ENCODE data around the gene TTN.

TTN gene

GRCh38 chr2:178498137-178498536, 309.1 kb downstream of the TTN start:
- no peak overlapping the region for H3K4me3 ChIP-seq (ENCODE audit: low read length, poor library complexity, severe bottlenecking)
- H3K4me2 ChIP-seq (ENCODE audit: low read depth, low read length, poor library complexity, severe bottlenecking) = no peak overlapping the region
- no peak overlapping the region for H3K9ac ChIP-seq (ENCODE audit: low read depth, low read length, poor library complexity, severe bottlenecking)
- peaks cover 8% of the 10 kb centered on the region for H3K4me1 ChIP-seq (ENCODE audit: insufficient read depth, low read length, poor library complexity, severe bottlenecking)
- H3K9me2 ChIP-seq (replicated peaks; ENCODE audit: low read depth, low read length) = no peaks in the 10 kb centered on the region
- H3K9me3 ChIP-seq (ENCODE audit: insufficient read depth, low read depth, low read length) = no peaks in the 10 kb centered on the region
- no peaks in the 10 kb centered on the region for H4K20me1 ChIP-seq (ENCODE audit: insufficient read depth, low read length, poor library complexity, severe bottlenecking)
- no peaks in the 10 kb centered on the region for H3F3A ChIP-seq (ENCODE audit: low read depth)
- no peak overlapping the region for H2AFZ ChIP-seq (ENCODE audit: low read length)
- peaks cover 83% of the 10 kb centered on the region for H3K36me3 ChIP-seq (ENCODE audit: insufficient read depth, low read length)
- TF ChIP-seq CTCF (conservative IDR thresholded peaks at IDR 0.05; ENCODE audit: low read length) (no peak), EZH2phosphoT487 (IDR thresholded peaks at IDR 0.05; ENCODE audit: borderline replicate concordance) (no peak)
- no peaks in the 10 kb centered on the region for H3K79me2 ChIP-seq (ENCODE audit: insufficient read depth, low read length)
- H3K27me3 ChIP-seq (ENCODE audit: insufficient read depth, low read length, poor library complexity, severe bottlenecking) = no peaks in the 10 kb centered on the region

GRCh38 chr2:178496049-178496448, 311.2 kb downstream of the TTN start:
- Histone ChIP-seq H4K20me1 (ENCODE audit: insufficient read depth, low read length, poor library complexity, severe bottlenecking) (peaks cover 3% of the 10 kb centered on the region), H3K4me2 (ENCODE audit: low read depth, low read length, poor library complexity, severe bottlenecking) (no peak overlapping the region), H3K9ac (ENCODE audit: low read depth, low read length, poor library complexity, severe bottlenecking) (no peak overlapping the region), H3F3A (ENCODE audit: low read depth) (no peaks in the 10 kb centered on the region), H3K4me1 (ENCODE audit: insufficient read depth, low read length, poor library complexity, severe bottlenecking) (peaks cover 8% of the 10 kb centered on the region), H3K4me3 (ENCODE audit: low read length, poor library complexity, severe bottlenecking) (no peak overlapping the region), H3K9me3 (ENCODE audit: insufficient read depth, low read depth, low read length) (no peaks in the 10 kb centered on the region), H3K36me3 (ENCODE audit: insufficient read depth, low read length) (peaks cover 77% of the 10 kb centered on the region), H2AFZ (ENCODE audit: low read length) (no peak overlapping the region), H3K79me2 (ENCODE audit: insufficient read depth, low read length) (no peaks in the 10 kb centered on the region), H3K9me2 (replicated peaks; ENCODE audit: low read depth, low read length) (no peaks in the 10 kb centered on the region), H3K27me3 (ENCODE audit: insufficient read depth, low read length, poor library complexity, severe bottlenecking) (no peaks in the 10 kb centered on the region)
- TF ChIP-seq CTCF (conservative IDR thresholded peaks at IDR 0.05; ENCODE audit: low read length) (no peak; the same call in 1 of the 2 replicates), EZH2phosphoT487 (IDR thresholded peaks at IDR 0.05; ENCODE audit: borderline replicate concordance) (no peak)

GRCh38 chr2:178491612-178492011, 315.6 kb downstream of the TTN start:
- H2AFZ ChIP-seq (ENCODE audit: low read length) = no peak overlapping the region
- no peaks in the 10 kb centered on the region for H3K9me3 ChIP-seq (ENCODE audit: insufficient read depth, low read depth, low read length)
- peaks cover 34% of the 10 kb centered on the region for H3K79me2 ChIP-seq (ENCODE audit: insufficient read depth, low read length)
- H3K9me2 ChIP-seq (replicated peaks; ENCODE audit: low read depth, low read length) = no peaks in the 10 kb centered on the region
- H3K27me3 ChIP-seq (ENCODE audit: insufficient read depth, low read length, poor library complexity, severe bottlenecking) = no peaks in the 10 kb centered on the region
- no peak overlapping the region for H3K4me3 ChIP-seq (ENCODE audit: low read length, poor library complexity, severe bottlenecking)
- peaks cover 21% of the 10 kb centered on the region for H3K4me1 ChIP-seq (ENCODE audit: insufficient read depth, low read length, poor library complexity, severe bottlenecking)
- no peak for TF ChIP-seq CTCF (conservative IDR thresholded peaks at IDR 0.05; ENCODE audit: low read length)
- no peak for TF ChIP-seq EZH2phosphoT487 (IDR thresholded peaks at IDR 0.05; ENCODE audit: borderline replicate concordance)
- H3K36me3 ChIP-seq (ENCODE audit: insufficient read depth, low read length) = peaks cover 66% of the 10 kb centered on the region; the same call in 1 of the 2 replicates
- H3K9ac ChIP-seq (ENCODE audit: low read depth, low read length, poor library complexity, severe bottlenecking) = no peak overlapping the region
- H3K4me2 ChIP-seq (ENCODE audit: low read depth, low read length, poor library complexity, severe bottlenecking) = no peak overlapping the region
- H4K20me1 ChIP-seq (ENCODE audit: insufficient read depth, low read length, poor library complexity, severe bottlenecking) = peaks cover 11% of the 10 kb centered on the region
- H3F3A ChIP-seq (ENCODE audit: low read depth) = no peaks in the 10 kb centered on the region
